Endodermal cell (in vitro differentiated cells): ENCODE measurements around the gene SLC16A9. TPM values are rescaled to one million over a fixed set of nuclear protein-coding genes. Genes with fewer than 3 reads are reported as not detected.

ENCODE experiments used
- DNase-seq: peaks from one replicate; pipeline ENCODE4 v3.0.0-alpha.2; 2017
- H3K27ac ChIP-seq: 2 replicates; pipeline ENCODE4 v1.5.1; 2013; ENCODE audit warnings: mild to moderate bottlenecking, low read depth, low read length, moderate library complexity
- H3K27me3 ChIP-seq: 2 replicates; pipeline ENCODE4 v1.6.1; 2013; ENCODE audit warnings: mild to moderate bottlenecking, low read length, moderate library complexity; ENCODE audit not compliant: insufficient read depth, control insufficient read depth, poor library complexity, severe bottlenecking
- H3K36me3 ChIP-seq: 2 replicates; pipeline ENCODE4 v1.7.0; 2013; ENCODE audit warnings: mild to moderate bottlenecking, low read length, moderate library complexity; ENCODE audit not compliant: control insufficient read depth, insufficient read depth
- H3K4me1 ChIP-seq: one replicate; pipeline ENCODE4 v1.7.0; 2013; ENCODE audit warnings: low read length; ENCODE audit not compliant: control insufficient read depth, insufficient read depth
- H3K4me3 ChIP-seq: 2 replicates; pipeline ENCODE4 v1.5.1; 2013; ENCODE audit warnings: mild to moderate bottlenecking, low read length, moderate library complexity
- H3K9ac ChIP-seq: 2 replicates; pipeline ENCODE4 v1.6.1; 2013; ENCODE audit warnings: mild to moderate bottlenecking, low read length, moderate library complexity; ENCODE audit not compliant: poor library complexity, severe bottlenecking; ENCODE audit errors: extremely low read depth
- H3K9me3 ChIP-seq: 2 replicates; pipeline ENCODE4 v1.6.1; 2013; ENCODE audit warnings: mild to moderate bottlenecking, low read length, moderate library complexity; ENCODE audit not compliant: control insufficient read depth
- H3K27ac Mint-ChIP-seq: 2 replicates; pipeline ENCODE4 v1.8.0; 2020; ENCODE audit warnings: mixed read lengths
- H3K27me3 Mint-ChIP-seq: 2 replicates; pipeline ENCODE4 v1.8.0; 2021; ENCODE audit warnings: mild to moderate bottlenecking, mixed read lengths; ENCODE audit not compliant: insufficient read depth
- H3K36me3 Mint-ChIP-seq: 2 replicates; pipeline ENCODE4 v1.8.0; 2020; ENCODE audit warnings: low read depth, mixed read lengths
- H3K4me1 Mint-ChIP-seq: 2 replicates; pipeline ENCODE4 v1.8.0; 2020; ENCODE audit warnings: mixed read lengths
- H3K4me3 Mint-ChIP-seq: 2 replicates; pipeline ENCODE4 v1.8.0; 2020; ENCODE audit warnings: mild to moderate bottlenecking, moderate library complexity, mixed read lengths
- H3K9me3 Mint-ChIP-seq: 2 replicates; pipeline ENCODE4 v1.8.0; 2020; ENCODE audit warnings: mild to moderate bottlenecking, mixed read lengths
- CTCF ChIP-seq: fragments of 200-600 bp; sonication (generic); conservative IDR thresholded peaks from 2 replicates; pipeline ENCODE4 v1.5.0; 2021; ENCODE audit warnings: antibody characterized with exemption, mild to moderate bottlenecking
- WGBS, 2 experiments: methylation state at CpG; one replicate each; pipeline versions ENCODE4 v1.1.5 to v1.1.7; 2013; ENCODE audit warnings: missing lambda C conversion rate in 2 of 2, mixed read lengths in 1 of 2; ENCODE audit not compliant: insufficient coverage in 1 of 2, insufficient read length in 1 of 2; 5-methylcytosine and 5-hydroxymethylcytosine counted together
- total RNA-seq, 2 donors: library from RNA; stranded (reverse); fragmentation: NEBNext Ultra II Directional in 1 of 2; extraction: Animal tissue kit (Norgen Biotek cat#: 25700) in 1 of 2; gene quantifications; 2 replicates in 1 of 2; 3 replicates in 1 of 2; pipeline ENCODE4 v1.2.1, GENCODE V29; 2021

The SLC16A9 gene
- total RNA-seq, 2 donors from 2014 or later, result 4.9 to 19.3 TPM

GRCh38 chr10:59718257-59718656 is 8.6 kb upstream of the SLC16A9 start:
- 85 to 100% methylated on average over 2 of the region's 2 CpGs for WGBS, 2 experiments
- H3K36me3 Mint-ChIP-seq, result no peaks in the 10 kb centered on the region
- no peak for TF ChIP-seq CTCF
- peaks cover 6% of the 10 kb centered on the region for H3K9me3 ChIP-seq
- H3K36me3 ChIP-seq, result no peaks in the 10 kb centered on the region
- H3K4me3 Mint-ChIP-seq, result no peak overlapping the region
- H3K9ac ChIP-seq, result no peak overlapping the region
- no peak overlapping the region for H3K27ac ChIP-seq
- H3K27me3 ChIP-seq, result no peaks in the 10 kb centered on the region
- DNase-seq, result no peak
- H3K4me3 ChIP-seq, result no peak overlapping the region
- no peak overlapping the region for H3K27ac Mint-ChIP-seq
- H3K27me3 Mint-ChIP-seq, result peaks cover 4% of the 10 kb centered on the region
- H3K4me1 ChIP-seq, result peaks cover 4% of the 10 kb centered on the region
- peaks cover 5% of the 10 kb centered on the region for H3K9me3 Mint-ChIP-seq
- H3K4me1 Mint-ChIP-seq, result no peaks in the 10 kb centered on the region

DNA sequence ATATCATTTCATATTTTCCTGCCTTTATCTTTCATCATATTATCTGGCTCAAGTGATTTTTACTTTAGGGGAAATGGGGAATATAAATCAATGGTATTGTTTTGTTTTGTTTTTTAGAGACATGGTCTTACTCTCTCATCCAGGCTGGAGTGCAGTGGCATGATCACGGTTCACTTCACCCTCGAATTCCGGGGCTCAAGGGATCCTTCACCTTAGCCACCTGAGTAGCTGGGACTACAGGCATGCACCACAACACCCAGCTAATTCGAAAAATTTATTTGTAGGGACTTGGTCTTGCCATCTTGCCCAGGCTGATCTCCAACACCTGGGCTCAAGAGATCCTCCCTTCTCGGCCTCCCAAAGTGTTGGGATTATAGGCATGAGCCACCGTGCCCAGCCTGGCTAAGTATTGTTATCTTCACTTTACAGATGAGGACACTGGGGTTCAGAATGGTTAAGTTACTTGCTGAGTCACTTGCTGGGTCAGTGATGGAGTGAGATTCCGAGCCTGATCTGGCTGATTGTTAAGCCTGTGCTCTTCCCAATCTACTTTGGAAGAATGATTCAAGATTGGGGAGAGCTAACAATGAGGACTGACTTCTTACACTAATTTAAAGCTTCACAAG is 3.7 kb upstream of the SLC16A9 start:
- 89 to 92% methylated on average over 6 to 7 of the region's 7 CpGs for WGBS, 2 experiments
- H3K4me1 Mint-ChIP-seq, result no peaks in the 10 kb centered on the region
- no peak overlapping the region for H3K4me3 Mint-ChIP-seq
- H3K27ac Mint-ChIP-seq, result no peak overlapping the region
- H3K27me3 ChIP-seq, result peaks cover 20% of the 10 kb centered on the region
- no peaks in the 10 kb centered on the region for H3K36me3 Mint-ChIP-seq
- H3K4me3 ChIP-seq, result no peak overlapping the region
- H3K4me1 ChIP-seq, result peaks cover 4% of the 10 kb centered on the region
- H3K36me3 ChIP-seq, result no peaks in the 10 kb centered on the region
- no peaks in the 10 kb centered on the region for H3K9me3 ChIP-seq
- no peaks in the 10 kb centered on the region for H3K9me3 Mint-ChIP-seq
- H3K27me3 Mint-ChIP-seq, result peaks cover 45% of the 10 kb centered on the region
- H3K9ac ChIP-seq, result no peak overlapping the region
- no peak for TF ChIP-seq CTCF
- no peak for DNase-seq
- H3K27ac ChIP-seq, result no peak overlapping the region

- 86 to 100% methylated on average over 2 to 3 of the region's 3 CpGs for WGBS, 2 experiments
- no peak for DNase-seq
Measured at GRCh38 chr10:59711871-59712494, 2.3 kb upstream of the SLC16A9 start.

More at GRCh38 chr10:59711871-59712494, 2.3 kb upstream of the SLC16A9 start:
- Histone ChIP-seq H3K27me3 (peaks cover 27% of the 10 kb centered on the region), H3K4me3 (no peak overlapping the region), H3K9me3 (no peaks in the 10 kb centered on the region), H3K4me1 (peaks cover 4% of the 10 kb centered on the region), H3K27ac (no peak overlapping the region), H3K36me3 (no peaks in the 10 kb centered on the region), H3K9ac (no peak overlapping the region)
- no peaks in the 10 kb centered on the region for H3K36me3 Mint-ChIP-seq
- H3K27me3 Mint-ChIP-seq, result peaks cover 56% of the 10 kb centered on the region
- TF ChIP-seq CTCF, result no peak
- H3K4me3 Mint-ChIP-seq, result no peak overlapping the region
- no peaks in the 10 kb centered on the region for H3K4me1 Mint-ChIP-seq
- H3K9me3 Mint-ChIP-seq, result no peaks in the 10 kb centered on the region
- H3K27ac Mint-ChIP-seq, result no peak overlapping the region
